Superior temporal gyrus (tissue), 1 donor: ENCODE results near the gene TDP1.
"Not testable (repeated sequence)": the region's sequence is repeated elsewhere in the genome, so short reads cannot be mapped to it uniquely, and the experiment has no call there.

Source experiments
- DNase-seq: peaks from one replicate; pipeline ENCODE4 v3.0.0-alpha.2; 2016; ENCODE audit errors: extremely low spot score

The TDP1 gene

GRCh38 chr14:90049390-90049789 lies 93.7 kb downstream of the TDP1 start:
- no peak for DNase-seq

GRCh38 chr14:90050271-90050670 lies 94.5 kb downstream of the TDP1 start:
- no peak for DNase-seq

- DNase-seq: no peak
These were observed 97.3 kb downstream of the TDP1 start for GRCh38 chr14:90053044-90053443.

GRCh38 chr14:90054803-90055202 lies 99.1 kb downstream of the TDP1 start:
- no peak for DNase-seq

GRCh38 chr14:90056826-90057225 lies 101.1 kb downstream of the TDP1 start:
- DNase-seq: no peak

GRCh38 chr14:90058876-90059458 lies 103.2 kb downstream of the TDP1 start:
- DNase-seq: no peak

- DNase-seq: peak; percentile 63
These were observed 104.7 kb downstream of the TDP1 start for GRCh38 chr14:90060312-90060964.

- no peak for DNase-seq
These were observed 105.4 kb downstream of the TDP1 start for GRCh38 chr14:90060965-90061684.

GRCh38 chr14:90061685-90062126 lies 106.0 kb downstream of the TDP1 start, which contains the start of gene KCNK13:
Gene KCNK13, plus strand, starts transcription at chr14:90061994. Its CDS starts 212 bp downstream, at chr14:90062206.
- no peak for DNase-seq

GRCh38 chr14:90062127-90062794 lies 106.5 kb downstream of the TDP1 start:
- DNase-seq: no peak

- DNase-seq: no peak
These were observed 107.3 kb downstream of the TDP1 start for GRCh38 chr14:90062822-90063539.

- no peak for DNase-seq
These were observed 116.6 kb downstream of the TDP1 start for GRCh38 chr14:90072350-90072749.

- no peak for DNase-seq
These were observed 123.8 kb downstream of the TDP1 start for GRCh38 chr14:90079576-90079975.

GRCh38 chr14:90087433-90087832 lies 131.7 kb downstream of the TDP1 start:
- DNase-seq: peak; percentile 42

- no peak for DNase-seq
These were observed 132.4 kb downstream of the TDP1 start for GRCh38 chr14:90088176-90088575.

GRCh38 chr14:90089486-90089885 lies 133.8 kb downstream of the TDP1 start:
- not testable (repeated sequence) for DNase-seq

- DNase-seq: no peak
These were observed 135.7 kb downstream of the TDP1 start for GRCh38 chr14:90091393-90091792.

- no peak for DNase-seq
These were observed 138.3 kb downstream of the TDP1 start for GRCh38 chr14:90093942-90094595.
